Smooth muscle cell (in vitro differentiated cells): ENCODE measurements around the gene PDZD4. TPM values are rescaled to one million over a fixed set of nuclear protein-coding genes. Genes with fewer than 3 reads are reported as not detected.

Experiments used
- DNase-seq: peaks from one replicate; lab custom pipeline; 2025; ENCODE audit not compliant: unreplicated experiment; lab: John Stamatoyannopoulos, UW
- H2AFZ ChIP-seq: fragments of 200-600 bp; sonication (generic); 2 replicates; pipeline ENCODE4 v1.6.0; 2016; ENCODE audit warnings: antibody characterized with exemption, low read depth, mild to moderate bottlenecking
- H3F3A ChIP-seq: fragments of 200-600 bp; sonication (generic); 2 replicates; pipeline ENCODE4 v1.6.0; 2017; ENCODE audit warnings: antibody characterized with exemption, low read depth
- H3K27ac ChIP-seq: fragments of 200-600 bp; sonication (generic); 2 replicates; pipeline ENCODE4 v1.5.1; 2016; ENCODE audit warnings: low read depth, mild to moderate bottlenecking
- H3K27me3 ChIP-seq: fragments of 200-600 bp; sonication (generic); 2 replicates; pipeline ENCODE4 v1.6.1; 2016; ENCODE audit warnings: low read depth, mild to moderate bottlenecking
- H3K36me3 ChIP-seq: fragments of 200-600 bp; sonication (generic); 2 replicates; pipeline ENCODE4 v1.5.1; 2016; ENCODE audit warnings: low read depth
- H3K4me1 ChIP-seq: fragments of 200-600 bp; sonication (generic); 2 replicates; pipeline ENCODE4 v1.5.1; 2016; ENCODE audit warnings: low read depth
- H3K4me2 ChIP-seq: fragments of 200-600 bp; sonication (generic); 2 replicates; pipeline ENCODE4 v1.6.0; 2016; ENCODE audit warnings: mild to moderate bottlenecking
- H3K4me3 ChIP-seq: fragments of 200-600 bp; sonication (generic); 2 replicates; pipeline ENCODE4 v1.5.1; 2016; ENCODE audit warnings: mild to moderate bottlenecking
- H3K79me2 ChIP-seq: fragments of 200-600 bp; sonication (generic); 2 replicates; pipeline ENCODE4 v1.6.0; 2016; ENCODE audit warnings: low read depth, mild to moderate bottlenecking
- H3K9ac ChIP-seq: fragments of 200-600 bp; sonication (generic); 2 replicates; pipeline ENCODE4 v1.6.0; 2016; ENCODE audit warnings: low read depth
- H3K9me3 ChIP-seq: fragments of 200-600 bp; sonication (generic); replicated peaks from 2 replicates; pipeline ENCODE4 v1.5.1; 2016; ENCODE audit warnings: low read depth
- H4K20me1 ChIP-seq: fragments of 200-600 bp; sonication (generic); 2 replicates; pipeline ENCODE4 v1.6.0; 2016; ENCODE audit warnings: low read depth
- CTCF ChIP-seq: fragments of 200-600 bp; sonication (generic); IDR thresholded peaks from 2 replicates; pipeline ENCODE4 v1.5.1; 2017; ENCODE audit warnings: borderline replicate concordance, mild to moderate bottlenecking, antibody characterized with exemption; ENCODE audit not compliant: insufficient read depth, poor library complexity, severe bottlenecking
- WGBS: methylation state at CpG from one replicate; pipeline ENCODE4 v1.1.7; 2016; ENCODE audit warnings: low lambda C conversion rate; 5-methylcytosine and 5-hydroxymethylcytosine counted together
- polyA plus RNA-seq: library from polyadenylated mRNA; unstranded; fragments of >200 nt; fragmentation: Nextera tagmentation; extraction: Ambion mirVana; gene quantifications from 2 replicates; pipeline ENCODE4 v1.2.1, GENCODE V29; 2016
- total RNA-seq: library from RNA; depleted of rRNA; stranded (reverse); fragments of >200 nt; gene quantifications from 2 replicates; pipeline ENCODE4 v1.2.3, GENCODE V29; 2014

The PDZD4 gene
- total and polyA plus RNA-seq, 2 experiments from 2014 or later = 2.3 to 3.1 TPM

GRCh38 chrX:153799326-153799725 is 31.0 kb downstream of the PDZD4 start:
- H3K9ac ChIP-seq = no peak overlapping the region
- 93% methylated on average over 5 of the region's 5 CpGs for WGBS
- H3K79me2 ChIP-seq = peaks cover 11% of the 10 kb centered on the region
- H3F3A ChIP-seq = no peaks in the 10 kb centered on the region
- no peaks in the 10 kb centered on the region for H3K36me3 ChIP-seq
- no peak overlapping the region for H3K27ac ChIP-seq
- H4K20me1 ChIP-seq = no peaks in the 10 kb centered on the region
- H3K4me1 ChIP-seq = no peaks in the 10 kb centered on the region
- no peak overlapping the region for H2AFZ ChIP-seq
- no peak for TF ChIP-seq CTCF
- no peaks in the 10 kb centered on the region for H3K9me3 ChIP-seq
- no peaks in the 10 kb centered on the region for H3K27me3 ChIP-seq
- no peak for DNase-seq
- no peak overlapping the region for H3K4me2 ChIP-seq
- H3K4me3 ChIP-seq = no peak overlapping the region

DNA sequence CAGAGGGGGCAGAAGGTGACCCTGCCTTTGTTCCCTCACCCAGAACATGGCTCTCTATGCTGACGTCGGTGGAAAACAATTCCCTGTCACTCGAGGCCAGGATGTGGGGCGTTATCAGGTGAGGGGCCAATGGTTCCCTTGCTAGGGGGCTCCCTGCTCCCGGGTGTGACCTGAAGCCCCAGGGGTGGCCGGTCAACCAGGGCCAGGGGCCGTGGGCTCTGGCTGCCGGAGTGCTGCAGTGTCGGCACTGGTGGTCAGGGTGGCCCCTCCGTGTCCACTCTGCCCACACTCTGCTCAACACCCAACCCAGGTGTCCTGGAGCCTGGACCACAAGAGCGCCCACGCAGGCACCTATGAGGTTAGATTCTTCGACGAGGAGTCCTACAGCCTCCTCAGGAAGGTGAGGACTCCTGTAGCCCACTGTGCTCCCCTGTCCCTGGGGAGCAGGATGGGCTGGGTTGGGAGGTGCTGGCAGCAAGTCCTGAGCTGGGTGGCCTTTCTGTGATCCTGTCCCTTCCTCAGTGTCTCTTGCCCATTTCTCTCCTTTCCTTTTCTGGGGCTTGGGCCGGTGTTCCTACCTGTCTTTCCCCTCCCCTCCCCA is 32.8 kb downstream of the PDZD4 start:
- H3K9me3 ChIP-seq = no peaks in the 10 kb centered on the region
- no peaks in the 10 kb centered on the region for H3K36me3 ChIP-seq
- no peaks in the 10 kb centered on the region for H3F3A ChIP-seq
- WGBS = 93% methylated on average over 14 of the region's 15 CpGs
- no peak overlapping the region for H2AFZ ChIP-seq
- no peak for TF ChIP-seq CTCF
- H3K4me2 ChIP-seq = no peak overlapping the region
- no peak overlapping the region for H3K4me3 ChIP-seq
- peaks cover 19% of the 10 kb centered on the region for H3K79me2 ChIP-seq
- H3K9ac ChIP-seq = no peak overlapping the region
- H3K27me3 ChIP-seq = no peaks in the 10 kb centered on the region
- DNase-seq = no peak
- no peak overlapping the region for H3K27ac ChIP-seq
- no peaks in the 10 kb centered on the region for H3K4me1 ChIP-seq
- no peaks in the 10 kb centered on the region for H4K20me1 ChIP-seq

DNA sequence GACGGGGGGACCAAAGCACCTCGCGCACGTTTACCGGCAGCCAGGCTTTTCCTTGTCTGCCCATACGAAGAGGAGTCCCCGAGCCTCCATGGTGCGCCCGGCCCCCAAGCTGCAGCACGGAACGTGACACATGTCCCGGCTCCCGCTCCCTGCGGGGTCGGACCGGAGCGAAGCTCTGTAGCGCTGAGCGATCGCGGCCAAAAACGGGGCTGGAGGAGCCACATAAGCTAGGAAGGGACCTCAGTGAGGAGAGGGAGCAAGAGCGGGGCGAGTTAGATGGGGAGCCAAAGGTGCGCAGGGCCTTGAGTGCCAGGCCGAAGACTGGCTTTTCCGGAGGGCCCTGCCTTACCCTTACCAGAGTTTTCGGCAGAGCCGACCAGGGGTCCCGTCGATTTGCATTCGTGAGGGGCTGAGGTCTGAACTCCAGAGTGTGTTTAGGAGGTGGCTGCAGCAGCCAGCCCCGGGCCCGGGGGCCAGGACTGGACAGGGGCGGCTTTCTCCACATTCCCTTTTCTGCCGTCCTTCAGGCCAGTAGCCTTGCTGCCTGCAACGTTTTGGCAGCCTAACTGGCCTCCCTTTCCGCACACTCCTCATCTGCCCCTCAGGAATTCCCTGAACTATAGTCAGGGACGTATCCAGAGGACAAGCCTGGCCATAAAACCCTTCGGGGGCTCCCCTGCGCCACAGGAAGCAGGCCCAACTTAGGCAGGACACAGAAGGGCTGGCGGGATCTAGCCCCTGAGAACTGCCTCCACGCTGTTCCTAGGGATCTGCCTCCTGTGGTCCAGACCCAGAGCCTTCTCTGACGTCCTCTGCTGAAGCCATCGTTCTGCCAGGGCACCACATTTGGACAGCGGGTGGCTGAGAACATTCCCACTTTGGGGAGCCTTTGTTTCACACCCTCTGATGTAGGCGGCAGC is 35.2 kb downstream of the PDZD4 start:
- Histone ChIP-seq H3F3A (no peaks in the 10 kb centered on the region), H3K9ac (peak overlapping the region; percentile 64), H3K4me1 (no peaks in the 10 kb centered on the region), H3K27ac (peak overlapping the region; percentile 97), H3K79me2 (peaks cover 32% of the 10 kb centered on the region), H3K27me3 (no peaks in the 10 kb centered on the region), H3K36me3 (no peaks in the 10 kb centered on the region), H4K20me1 (no peaks in the 10 kb centered on the region), H3K4me3 (peak overlapping the region; percentile 79), H3K9me3 (no peaks in the 10 kb centered on the region), H2AFZ (no peak overlapping the region), H3K4me2 (peak overlapping the region; percentile 88)
- WGBS = 51% methylated on average over 46 of the region's 47 CpGs
- DNase-seq = no peak
- TF ChIP-seq CTCF = no peak
